K562 (cell line): Measurements from ENCODE around the gene IPO11. TPM values are rescaled to one million over a fixed set of nuclear protein-coding genes. Genes with fewer than 3 reads are reported as not detected.

ENCODE experiments used
- ATAC-seq: fragments of 200-7000 bp; cut with Tn5 transposase; 3 replicates; pipeline ENCODE4 v1.9.1; 2020; ENCODE audit warnings: moderate library complexity
- BruUV-seq: library from RNA; stranded (reverse); fragments of 400-500 nt; replicated peaks from 2 replicates; lab custom pipeline; 2021; lab: Mats Ljungman, UMichigan
- CTCF ChIA-PET: fragments of 300-600 bp; formaldehyde crosslinking; extraction: SDS; loops from one replicate; lab custom pipeline; 2021; ENCODE audit warnings: low intra/inter-chr PET ratio; lab: Yijun Ruan, JAX
- POLR2A ChIA-PET: fragments of 300-600, 350-650 bp; sonication (Branson Sonifier 250); formaldehyde crosslinking; extraction: SDS; loops from one replicate; lab custom pipeline; 2021; ENCODE audit warnings: antibody characterized with exemption, inconsistent platforms; lab: Yijun Ruan, JAX
- DNase-seq, 4 experiments: peaks; one replicate each; pipeline versions ENCODE4 v3.0.0 to v3.0.0-alpha.2; 2011 to 2018; ENCODE audit warnings: low spot score in 3 of 4, mixed read lengths in 3 of 4; ENCODE audit errors: extremely low read depth in 1 of 4
- FAIRE-seq: peaks from 2 replicates; lab custom pipeline; 2011; peaks lifted over from hg19 to GRCh38; lab: Jason Lieb, UNC
- H2AFZ ChIP-seq: 2 replicates; pipeline ENCODE4 v1.6.0; 2011; ENCODE audit warnings: low read depth, low read length, control low read depth, inconsistent platforms
- H3K27ac ChIP-seq: fragments of 200-600 bp; 3 replicates; pipeline ENCODE4 v1.8.0; 2011; ENCODE audit warnings: low read depth, mild to moderate bottlenecking, control low read depth, inconsistent platforms, low read length, moderate library complexity, mixed read lengths; ENCODE audit errors: extremely low read depth
- H3K27me3 ChIP-seq, 2 experiments: fragments of 300-600 bp in 1 of 2; 2 replicates in 1 of 2; 3 replicates in 1 of 2; pipeline versions ENCODE4 v1.6.0 to v1.8.0; 2011; ENCODE audit warnings: inconsistent platforms in 2 of 2, low read length in 2 of 2, mild to moderate bottlenecking in 1 of 2, mixed read lengths in 1 of 2, moderate library complexity in 1 of 2; ENCODE audit not compliant: control insufficient read depth in 2 of 2, insufficient read depth in 2 of 2
- H3K36me3 ChIP-seq: fragments of 300-600 bp; 3 replicates; pipeline ENCODE4 v1.8.0; 2011; ENCODE audit warnings: mild to moderate bottlenecking, low read length, inconsistent platforms; ENCODE audit not compliant: control insufficient read depth, insufficient read depth
- H3K4me1 ChIP-seq, 2 experiments: fragments of 200-600 bp in 1 of 2; replicated peaks in 1 of 2; 2 replicates in 1 of 2; 3 replicates in 1 of 2; pipeline versions ENCODE4 v1.5.1 to v1.8.0; 2011; ENCODE audit warnings: inconsistent platforms in 2 of 2, low read length in 2 of 2, mild to moderate bottlenecking in 1 of 2, mixed read lengths in 1 of 2, moderate library complexity in 1 of 2; ENCODE audit not compliant: control insufficient read depth in 2 of 2, insufficient read depth in 2 of 2
- H3K4me2 ChIP-seq: 2 replicates; pipeline ENCODE4 v1.6.1; 2011; ENCODE audit warnings: low read length, control low read depth, inconsistent platforms, mixed read lengths; ENCODE audit not compliant: insufficient read depth
- H3K4me3 ChIP-seq: fragments of 200-600 bp; sonication (generic), shearing (Covaris generic); 2 replicates; pipeline ENCODE4 v1.5.1; 2016; ENCODE audit warnings: control low read depth, inconsistent platforms
- H3K79me2 ChIP-seq: fragments of 200-600 bp; 3 replicates; pipeline ENCODE4 v1.8.0; 2011; ENCODE audit warnings: low read length, inconsistent platforms; ENCODE audit not compliant: control insufficient read depth, insufficient read depth
- H3K9ac ChIP-seq, 2 experiments: 2 replicates each; pipeline versions ENCODE4 v1.6.0 to v1.6.1; 2011; ENCODE audit warnings: low read depth in 2 of 2, low read length in 2 of 2, control low read depth in 1 of 2, inconsistent platforms in 1 of 2, mild to moderate bottlenecking in 1 of 2, mixed read lengths in 1 of 2; ENCODE audit not compliant: insufficient read depth in 1 of 2
- H3K9me1 ChIP-seq: one replicate; pipeline ENCODE4 v1.6.0; 2011; ENCODE audit warnings: inconsistent platforms, mild to moderate bottlenecking, low read length, moderate library complexity; ENCODE audit not compliant: control insufficient read depth, insufficient read depth
- H3K9me3 ChIP-seq: replicated peaks from 2 replicates; pipeline ENCODE4 v1.5.1; 2011; ENCODE audit warnings: low read depth, low read length, inconsistent platforms; ENCODE audit not compliant: control insufficient read depth, insufficient read depth
- H4K20me1 ChIP-seq: replicated peaks from 2 replicates; pipeline ENCODE4 v1.6.1; 2011; ENCODE audit warnings: low read length, inconsistent platforms, mixed read lengths; ENCODE audit not compliant: control insufficient read depth, insufficient read depth
- BRF1 ChIP-seq: IDR thresholded peaks from 3 replicates; pipeline ENCODE4 v1.6.1; 2011; ENCODE audit warnings: borderline replicate concordance, mild to moderate bottlenecking; ENCODE audit not compliant: insufficient read length; ENCODE audit errors: extremely low read depth
- ETV6 ChIP-seq, 3 experiments: fragments of 150-350 bp in 1 of 3; sonication (generic) in 1 of 3; formaldehyde crosslinking in 1 of 3; IDR thresholded peaks; 2 replicates each; pipeline versions ENCODE4 v1.6.1 to v1.8.0; 2014 to 2022; ENCODE audit warnings: borderline replicate concordance in 2 of 3, low read depth in 2 of 3, antibody characterized with exemption in 1 of 3, low read length in 1 of 3, mild to moderate bottlenecking in 1 of 3, missing genetic modification reagents in 1 of 3
- FOXA3 ChIP-seq, 2 experiments: fragments of 450-650 bp in 1 of 2; sonication (generic) in 1 of 2; formaldehyde crosslinking; IDR thresholded peaks in 1 of 2; conservative IDR thresholded peaks in 1 of 2; 2 replicates each; pipeline versions ENCODE4 v1.4.0 to v1.8.0; 2020 to 2022; ENCODE audit warnings: mild to moderate bottlenecking in 2 of 2, missing genetic modification reagents in 1 of 2
- MYC ChIP-seq, 2 experiments: fragments of 250-450 bp in 1 of 2; sonication (Bioruptor Pico) in 1 of 2; IDR thresholded peaks; 2 replicates each; pipeline versions ENCODE4 v1.5.1 to v1.6.1; 2012 to 2021; ENCODE audit warnings: low read depth in 2 of 2, borderline replicate concordance in 1 of 2, improper control_type of control experiment in 1 of 2, low read length in 1 of 2, mild to moderate bottlenecking in 1 of 2, moderate library complexity in 1 of 2
- POLR2G ChIP-seq: fragments of 200-400 bp; formaldehyde crosslinking; IDR thresholded peaks from 2 replicates; pipeline ENCODE4 v1.6.1; 2017; ENCODE audit warnings: low read depth, mild to moderate bottlenecking, antibody characterized with exemption, low read length, moderate library complexity
- TAF15 ChIP-seq: fragments of 200-400 bp; formaldehyde crosslinking; IDR thresholded peaks from 2 replicates; pipeline ENCODE4 v1.6.1; 2017; ENCODE audit warnings: mild to moderate bottlenecking, low read depth, low read length, moderate library complexity
- ZBTB8A ChIP-seq: fragments of 450-650 bp; IDR thresholded peaks from 2 replicates; pipeline ENCODE4 v1.6.1; 2018; ENCODE audit warnings: mild to moderate bottlenecking, moderate library complexity; ENCODE audit not compliant: partially characterized antibody
- ZNF695 ChIP-seq: fragments of 450-650 bp; formaldehyde crosslinking; IDR thresholded peaks from 2 replicates; pipeline ENCODE4 v1.4.0; 2020; ENCODE audit warnings: mild to moderate bottlenecking, moderate library complexity
- WGBS: fragments of 100-300 bp; shearing (Covaris generic); methylation state at CpG from one replicate; pipeline ENCODE4 v1.1.6; 2016; ENCODE audit warnings: low coverage, mixed read lengths; ENCODE audit not compliant: insufficient coverage; ENCODE audit errors: missing lambda C conversion rate; 5-methylcytosine and 5-hydroxymethylcytosine counted together
- in situ Hi-C: fragments of 300-500 bp; cut with MboI; formaldehyde crosslinking; loops from 4 replicates; pipeline ENCODE4 v1.15.0; 2018; ENCODE audit warnings: inconsistent platforms, mixed read lengths
- intact Hi-C: fragments of 100-400 bp; cut with micrococcal nuclease; formaldehyde crosslinking; loops from 2 replicates; pipeline ENCODE4 v1.14.2; 2022
- polyA plus RNA-seq, 8 experiments: library from polyadenylated mRNA; depleted of rRNA in 4 of 8; stranded (reverse) in 5 of 8; unstranded in 3 of 8; fragments of >200 nt; fragmentation: Nextera tagmentation in 2 of 8; fragmentation: Illumina TruSeq in 1 of 8; extraction: Ambion mirVana in 2 of 8; extraction: Trizol in 1 of 8; gene quantifications; 2 replicates each; pipeline versions ENCODE4 v1.2.1 to v1.2.3, GENCODE V29; 2011 to 2014; ENCODE audit warnings: inconsistent platforms in 1 of 8, missing spikeins in 1 of 8
- total RNA-seq, 7 experiments: library from RNA; depleted of rRNA in 6 of 7; stranded (reverse); fragments of >200 nt in 6 of 7; fragmentation: Illumina TruSeq in 2 of 7; extraction: Trizol in 2 of 7; gene quantifications; 2 replicates each; pipeline versions ENCODE4 v1.2.1 to v1.2.3, GENCODE V29; 2011 to 2021; ENCODE audit warnings: low replicate concordance in 1 of 7
- TF ChIP-seq, protein P1 (sequence below): fragments of 250-450 bp; sonication (Bioruptor Pico); IDR thresholded peaks from 2 replicates; pipeline ENCODE4 v1.8.0; 2021; ENCODE audit warnings: moderate library complexity, mild to moderate bottlenecking, inconsistent platforms
- TF ChIP-seq, protein P2 (sequence below): fragments of 450-650 bp; conservative IDR thresholded peaks from 2 replicates; pipeline ENCODE4 v1.6.1; 2016; ENCODE audit warnings: missing genetic modification characterization, low read depth, mild to moderate bottlenecking, control low read depth, missing compliant biosample characterization
- TF ChIP-seq, protein P3 (sequence below): fragments of 450-650 bp; IDR thresholded peaks from 2 replicates; pipeline ENCODE4 v1.7.1; 2018; ENCODE audit warnings: mild to moderate bottlenecking, low read depth; ENCODE audit not compliant: partially characterized antibody

IPO11 gene
- total and polyA plus RNA-seq, 9 of the 15 experiments (the other 6 are each of a cell fraction or from before 2014, with no cell fraction given), result 38.7 to 96.0 (median 70.9) TPM

DNA sequence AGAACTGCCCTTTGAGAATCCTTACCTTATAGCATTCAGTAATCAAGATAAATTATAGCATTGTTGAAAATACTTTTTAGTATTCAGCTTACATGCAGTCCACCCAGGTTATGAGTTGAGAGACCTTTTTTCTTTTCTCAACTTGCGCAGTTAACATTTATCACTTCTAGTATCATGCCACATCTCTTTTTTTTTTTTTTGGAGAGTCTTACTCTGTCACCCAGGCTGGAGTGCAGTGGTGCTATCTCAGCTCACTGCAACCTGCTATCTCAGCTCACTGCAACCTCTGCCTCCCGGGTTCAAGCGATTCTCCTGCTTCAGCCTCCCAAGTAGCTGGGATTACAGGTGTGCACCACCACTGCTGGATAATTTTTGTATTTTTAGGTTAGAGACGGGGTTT, 195.1 kb downstream of the IPO11 start:
- intact Hi-C loops, result no loop called here
- Histone ChIP-seq H3K4me2 (no peak overlapping the region), H3K27ac (no peak overlapping the region), H3K36me3 (peaks cover 33% of the 10 kb centered on the region), H2AFZ (no peak overlapping the region), H4K20me1 (no peaks in the 10 kb centered on the region), H3K27me3 (no peaks in the 10 kb centered on the region), H3K4me3 (no peak overlapping the region), H3K9me1 (no peaks in the 10 kb centered on the region), H3K9ac (no peak overlapping the region), H3K4me1 (no peaks in the 10 kb centered on the region), H3K9me3 (no peaks in the 10 kb centered on the region), H3K79me2 (no peaks in the 10 kb centered on the region)
- ATAC-seq, result no peak
- no TSS peak for BruUV-seq
- no peak for FAIRE-seq
- no peak for DNase-seq
- in situ Hi-C loops, result no loop called here
- 87% methylated on average over 4 of the region's 4 CpGs for WGBS
- ChIA-PET CTCF (no interaction called here), POLR2A (interaction anchor here (0.6 kb wide), 2 partner anchors 14 to 92 kb away, joined by 3 read pairs; no protein-coding TSS in a partner anchor)
- TF ChIP-seq, protein P1, sequence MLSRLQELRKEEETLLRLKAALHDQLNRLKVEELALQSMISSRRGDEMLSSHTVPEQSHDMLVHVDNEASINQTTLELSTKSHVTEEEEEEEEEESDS (CRISPR knock-in tag), result no peak
- TF ChIP-seq MYC (IDR thresholded peaks at IDR 0.05; ENCODE audit: low read depth, low read length) (no peak), MYC (CRISPR knock-in tag; IDR thresholded peaks at IDR 0.05; ENCODE audit: borderline replicate concordance, low read depth) (no peak), POLR2G (no peak), ETV6 (IDR thresholded peaks at IDR 0.05; ENCODE audit: borderline replicate concordance in 1 of 2, low read depth in 2 of 2, low read length in 1 of 2) (no peak), ETV6 (CRISPR knock-in tag; IDR thresholded peaks at IDR 0.05; ENCODE audit: borderline replicate concordance) (no peak), TAF15 (no peak), BRF1 (no peak), FOXA3 (CRISPR knock-in tag; conservative IDR thresholded peaks at IDR 0.05 in 1 of 2, IDR thresholded peaks at IDR 0.05 in 1 of 2) (no peak), ZNF695 (CRISPR knock-in tag) (no peak), ZBTB8A (no peak)
- TF ChIP-seq, protein P2, sequence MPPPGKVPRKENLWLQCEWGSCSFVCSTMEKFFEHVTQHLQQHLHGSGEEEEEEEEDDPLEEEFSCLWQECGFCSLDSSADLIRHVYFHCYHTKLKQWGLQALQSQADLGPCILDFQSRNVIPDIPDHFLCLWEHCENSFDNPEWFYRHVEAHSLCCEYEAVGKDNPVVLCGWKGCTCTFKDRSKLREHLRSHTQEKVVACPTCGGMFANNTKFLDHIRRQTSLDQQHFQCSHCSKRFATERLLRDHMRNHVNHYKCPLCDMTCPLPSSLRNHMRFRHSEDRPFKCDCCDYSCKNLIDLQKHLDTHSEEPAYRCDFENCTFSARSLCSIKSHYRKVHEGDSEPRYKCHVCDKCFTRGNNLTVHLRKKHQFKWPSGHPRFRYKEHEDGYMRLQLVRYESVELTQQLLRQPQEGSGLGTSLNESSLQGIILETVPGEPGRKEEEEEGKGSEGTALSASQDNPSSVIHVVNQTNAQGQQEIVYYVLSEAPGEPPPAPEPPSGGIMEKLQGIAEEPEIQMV (tag), result no peak
- TF ChIP-seq, protein P3, sequence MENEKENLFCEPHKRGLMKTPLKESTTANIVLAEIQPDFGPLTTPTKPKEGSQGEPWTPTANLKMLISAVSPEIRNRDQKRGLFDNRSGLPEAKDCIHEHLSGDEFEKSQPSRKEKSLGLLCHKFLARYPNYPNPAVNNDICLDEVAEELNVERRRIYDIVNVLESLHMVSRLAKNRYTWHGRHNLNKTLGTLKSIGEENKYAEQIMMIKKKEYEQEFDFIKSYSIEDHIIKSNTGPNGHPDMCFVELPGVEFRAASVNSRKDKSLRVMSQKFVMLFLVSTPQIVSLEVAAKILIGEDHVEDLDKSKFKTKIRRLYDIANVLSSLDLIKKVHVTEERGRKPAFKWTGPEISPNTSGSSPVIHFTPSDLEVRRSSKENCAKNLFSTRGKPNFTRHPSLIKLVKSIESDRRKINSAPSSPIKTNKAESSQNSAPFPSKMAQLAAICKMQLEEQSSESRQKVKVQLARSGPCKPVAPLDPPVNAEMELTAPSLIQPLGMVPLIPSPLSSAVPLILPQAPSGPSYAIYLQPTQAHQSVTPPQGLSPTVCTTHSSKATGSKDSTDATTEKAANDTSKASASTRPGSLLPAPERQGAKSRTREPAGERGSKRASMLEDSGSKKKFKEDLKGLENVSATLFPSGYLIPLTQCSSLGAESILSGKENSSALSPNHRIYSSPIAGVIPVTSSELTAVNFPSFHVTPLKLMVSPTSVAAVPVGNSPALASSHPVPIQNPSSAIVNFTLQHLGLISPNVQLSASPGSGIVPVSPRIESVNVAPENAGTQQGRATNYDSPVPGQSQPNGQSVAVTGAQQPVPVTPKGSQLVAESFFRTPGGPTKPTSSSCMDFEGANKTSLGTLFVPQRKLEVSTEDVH, result no peak
